Colonic mucosa (tissue), 4 donors: ENCODE results near the gene TRMT10B. TPM values are rescaled to one million over a fixed set of nuclear protein-coding genes. Genes with fewer than 3 reads are reported as not detected.
A peak's percentile ranks its signal among the peaks of the same experiment; 100 is the strongest.

Experiments used
- DNase-seq: peaks from one replicate; pipeline ENCODE4 v3.0.0-alpha.2; 2020
- H3K27ac ChIP-seq: fragments of 200-600 bp; one replicate; pipeline ENCODE4 v1.8.0; 2021
- H3K27me3 ChIP-seq: fragments of 200-600 bp; one replicate; pipeline ENCODE4 v1.8.0; 2021
- H3K36me3 ChIP-seq: fragments of 200-600 bp; one replicate; pipeline ENCODE4 v1.8.0; 2021
- H3K4me1 ChIP-seq: fragments of 200-600 bp; one replicate; pipeline ENCODE4 v1.8.0; 2021; ENCODE audit warnings: mild to moderate bottlenecking
- H3K4me3 ChIP-seq: fragments of 200-600 bp; one replicate; pipeline ENCODE4 v1.8.0; 2021
- H3K9ac ChIP-seq, 2 donors: one replicate each; pipeline ENCODE4 v1.7.0; 2013; ENCODE audit warnings: control low read depth in 2 of 2, low read depth in 2 of 2, low read length in 2 of 2
- H3K9me3 ChIP-seq: fragments of 200-600 bp; one replicate; pipeline ENCODE4 v1.8.0; 2021
- CTCF ChIP-seq: fragments of 200-600 bp; IDR thresholded peaks from one replicate; pipeline ENCODE4 v1.8.0; 2022; ENCODE audit warnings: antibody characterized with exemption, mild to moderate bottlenecking
- intact Hi-C: fragments of 100-400 bp; cut with DNase I; formaldehyde crosslinking; loops from one replicate; pipeline ENCODE4 v1.14.1; 2022
- total RNA-seq, 2 donors: library from RNA; stranded (reverse); fragmentation: NEBNext Ultra II Directional in 1 of 2; extraction: Animal tissue kit (Norgen Biotek cat#: 25700) in 1 of 2; gene quantifications; one replicate each; pipeline ENCODE4 v1.2.1, GENCODE V29; 2021
- donor health status: healthy.
- donor health status: DM: no; HTN: no; CAD: no.
- donor health status: DM: no; HTN: no; CAD: no.

Gene TRMT10B
- total RNA-seq, 2 donors from 2014 or later: 8.3 to 11.9 TPM

DNA sequence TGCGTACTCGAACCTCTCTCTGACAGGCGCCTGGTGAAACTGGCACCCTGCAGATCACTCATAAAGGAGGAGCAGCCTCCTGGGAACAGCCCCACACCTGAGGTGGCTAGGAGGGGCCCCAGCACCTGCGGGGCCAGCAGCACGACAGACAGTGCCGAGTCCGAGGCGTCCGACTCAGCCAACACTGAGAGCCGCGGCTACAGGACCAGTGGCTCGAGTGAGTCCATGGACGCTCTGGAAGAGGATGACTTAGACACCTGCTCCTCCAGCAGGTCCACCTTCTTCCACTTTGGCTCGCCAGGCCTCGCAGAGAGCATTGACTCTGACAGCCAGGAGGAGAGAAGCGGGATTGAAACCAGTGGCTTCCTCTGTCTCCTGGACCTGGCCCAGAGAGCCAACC is 13.5 kb upstream of the TRMT10B start:
- no peak for DNase-seq
- Histone ChIP-seq H3K9me3 (no peaks in the 10 kb centered on the region), H3K27ac (no peak overlapping the region), H3K4me3 (no peak overlapping the region), H3K27me3 (no peaks in the 10 kb centered on the region), H3K9ac (no peak overlapping the region), H3K36me3 (no peaks in the 10 kb centered on the region), H3K4me1 (no peaks in the 10 kb centered on the region)
- intact Hi-C loops: no loop called here
- TF ChIP-seq CTCF: no peak

DNA sequence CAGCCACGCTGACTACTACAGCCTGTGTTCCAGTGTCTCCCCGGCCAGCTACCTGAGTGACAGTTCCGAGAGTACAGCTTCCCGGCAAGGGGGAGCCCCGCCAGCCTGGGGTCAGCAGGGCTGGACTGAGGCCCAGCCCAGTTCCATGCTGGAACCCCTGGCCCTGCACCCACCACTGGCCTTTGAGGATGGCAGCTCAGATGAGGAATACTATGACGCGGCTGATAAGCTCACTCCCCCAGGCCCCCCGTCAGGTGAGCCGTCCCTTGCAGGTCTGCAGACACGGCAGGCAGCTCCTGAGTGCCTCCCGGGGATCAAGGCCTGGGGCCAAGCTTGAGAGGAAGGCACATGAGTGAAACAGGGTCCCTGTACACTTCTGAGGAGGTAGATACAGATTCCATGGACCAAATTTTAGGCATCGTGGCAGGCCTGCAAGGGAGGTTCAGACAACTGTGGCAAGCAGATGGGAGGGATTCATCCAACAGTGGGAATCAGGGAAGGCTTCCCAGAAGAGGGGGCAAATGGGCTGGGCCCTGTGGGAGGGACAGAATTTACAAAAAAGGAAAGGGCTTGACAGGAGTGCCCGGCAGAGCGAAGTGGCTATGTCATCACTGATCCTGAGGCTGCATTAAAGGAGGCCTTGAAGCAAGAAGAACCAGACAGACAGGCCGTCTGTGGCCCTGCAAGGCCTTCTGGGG is 12.8 kb upstream of the TRMT10B start:
- Histone ChIP-seq H3K27ac (no peak overlapping the region), H3K27me3 (no peaks in the 10 kb centered on the region), H3K9ac (no peak overlapping the region), H3K4me1 (no peaks in the 10 kb centered on the region), H3K9me3 (no peaks in the 10 kb centered on the region), H3K4me3 (no peak overlapping the region), H3K36me3 (no peaks in the 10 kb centered on the region)
- no peak for TF ChIP-seq CTCF
- no peak for DNase-seq
- intact Hi-C loops: no loop called here

DNA sequence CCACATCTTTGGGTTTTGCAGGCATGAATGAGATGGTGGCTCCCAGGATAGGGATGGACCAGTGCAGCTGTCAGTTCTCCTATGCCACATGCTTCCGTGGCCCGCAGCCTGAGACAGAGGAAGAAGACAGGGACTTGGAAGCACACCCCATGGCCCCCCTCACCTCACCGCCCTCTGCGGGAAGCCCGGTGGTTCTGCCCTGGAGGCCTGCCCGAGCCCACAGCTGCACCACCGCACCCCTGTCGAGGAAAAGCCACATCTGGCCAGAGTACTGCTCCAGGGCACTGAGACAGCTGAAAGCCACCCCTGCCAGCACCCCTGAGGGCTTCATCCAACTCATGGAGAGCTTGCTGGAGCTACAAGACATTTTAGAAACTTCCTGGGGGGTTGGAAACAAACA is 7.6 kb upstream of the TRMT10B start:
- no peak overlapping the region for H3K4me3 ChIP-seq
- no peaks in the 10 kb centered on the region for H3K27me3 ChIP-seq
- no peaks in the 10 kb centered on the region for H3K9me3 ChIP-seq
- no peaks in the 10 kb centered on the region for H3K4me1 ChIP-seq
- no peak for DNase-seq
- intact Hi-C loops: no loop called here
- H3K27ac ChIP-seq: no peak overlapping the region
- TF ChIP-seq CTCF: no peak
- no peak overlapping the region for H3K9ac ChIP-seq
- H3K36me3 ChIP-seq: no peaks in the 10 kb centered on the region

DNA sequence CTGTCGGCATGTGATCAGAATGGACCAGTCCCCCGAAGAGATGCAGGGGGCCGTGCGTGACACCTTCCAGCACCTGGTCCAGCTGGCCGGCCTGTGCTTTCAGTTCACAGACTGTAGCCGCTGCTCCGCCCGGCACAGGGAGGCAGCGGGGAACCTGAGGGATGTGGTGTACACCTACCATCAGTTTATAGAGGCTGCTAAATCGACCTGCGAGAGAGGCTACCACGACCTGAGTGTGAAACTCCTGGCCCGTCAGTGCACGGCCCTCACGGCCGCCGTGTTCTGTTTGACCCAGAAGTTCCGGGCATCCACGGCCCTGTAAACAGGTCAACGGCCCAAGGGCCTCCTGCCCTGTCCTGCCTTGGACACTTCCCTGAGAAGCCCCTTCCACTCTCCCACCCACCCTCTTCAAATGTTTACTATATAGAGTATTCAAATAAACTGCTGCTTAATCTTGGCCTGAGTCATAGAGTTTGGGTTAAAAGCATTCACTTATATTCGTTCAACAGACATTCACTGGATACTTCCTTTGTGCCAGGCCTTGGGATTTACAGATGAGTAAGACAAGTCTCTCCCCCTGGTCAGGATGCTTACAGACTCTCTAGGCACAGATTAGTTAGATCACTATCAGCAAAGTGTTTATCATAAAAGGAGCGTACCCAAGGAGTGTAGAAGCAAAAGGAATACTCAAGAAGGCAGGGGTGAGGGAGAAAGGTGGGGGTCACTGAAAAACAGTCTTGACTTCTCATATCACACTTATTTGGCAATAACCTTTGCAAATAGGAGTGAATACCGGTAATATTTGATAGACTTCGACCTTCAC is 6.9 kb upstream of the TRMT10B start:
- no peaks in the 10 kb centered on the region for H3K36me3 ChIP-seq
- H3K9me3 ChIP-seq: no peaks in the 10 kb centered on the region
- DNase-seq: no peak
- intact Hi-C loops: no loop called here
- H3K4me1 ChIP-seq: no peaks in the 10 kb centered on the region
- H3K4me3 ChIP-seq: no peak overlapping the region
- no peaks in the 10 kb centered on the region for H3K27me3 ChIP-seq
- TF ChIP-seq CTCF: no peak
- H3K27ac ChIP-seq: no peak overlapping the region
- H3K9ac ChIP-seq: no peak overlapping the region

DNA sequence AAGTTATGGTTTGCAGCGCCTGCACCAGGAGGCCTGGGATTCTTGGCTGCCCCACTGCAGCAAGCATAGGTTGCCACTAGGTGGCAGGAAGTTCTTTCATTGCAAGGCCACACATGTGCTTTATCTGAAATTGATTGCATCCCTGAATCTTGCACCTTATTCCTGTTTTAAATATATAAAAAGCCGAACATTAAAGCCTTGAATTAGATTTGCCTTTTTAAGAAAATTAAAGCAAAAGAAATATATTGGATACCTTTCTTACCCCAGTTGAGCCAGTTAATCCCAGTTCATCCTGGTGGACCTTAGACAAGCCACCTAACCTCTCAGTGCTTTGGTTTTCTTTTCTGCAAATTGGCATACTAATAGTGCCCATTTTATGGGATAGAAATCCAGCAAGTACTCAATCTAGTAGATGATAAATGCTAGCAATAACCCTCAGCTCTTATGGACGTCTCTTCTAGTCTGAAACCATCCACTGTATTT is 6.3 kb upstream of the TRMT10B start:
- H3K9ac ChIP-seq: no peak overlapping the region
- H3K4me1 ChIP-seq: no peaks in the 10 kb centered on the region
- H3K9me3 ChIP-seq: no peaks in the 10 kb centered on the region
- TF ChIP-seq CTCF: peak; percentile 90
- H3K27ac ChIP-seq: no peak overlapping the region
- H3K36me3 ChIP-seq: no peaks in the 10 kb centered on the region
- H3K4me3 ChIP-seq: no peak overlapping the region
- DNase-seq: peak; percentile 58
- H3K27me3 ChIP-seq: no peaks in the 10 kb centered on the region
- intact Hi-C loops: no loop called here
